AG04450 (cell line): ENCODE measurements around the gene UFSP1. TPM values are rescaled to one million over a fixed set of nuclear protein-coding genes. Genes with fewer than 3 reads are reported as not detected.
"Not testable (repeated sequence)": the region's sequence is repeated elsewhere in the genome, so short reads cannot be mapped to it uniquely, and the experiment has no call there.

ENCODE experiments used
- CTCF ChIA-PET: fragments of 300-600, 350-600 bp; formaldehyde crosslinking; extraction: SDS; loops from one replicate; lab custom pipeline; 2022; ENCODE audit warnings: antibody characterized with exemption, inconsistent platforms; lab: Charles Lee
- POLR2A ChIA-PET: fragments of 350-600 bp; formaldehyde crosslinking; extraction: SDS; loops from one replicate; lab custom pipeline; 2021; ENCODE audit warnings: antibody characterized with exemption, inconsistent platforms; lab: Yijun Ruan, JAX
- DNase-seq: peaks from one replicate; pipeline ENCODE4 v3.0.0-alpha.2; 2011; ENCODE audit warnings: low read depth, low spot score
- H3K27ac ChIP-seq: one replicate; pipeline ENCODE4 v1.5.1; 2012; ENCODE audit warnings: low read depth, low read length, control low read depth
- H3K27me3 ChIP-seq: one replicate; pipeline ENCODE4 v1.6.0; 2012; ENCODE audit warnings: low read length; ENCODE audit not compliant: control insufficient read depth, insufficient read depth
- H3K4me3 ChIP-seq: 2 replicates; pipeline ENCODE4 v1.5.1; 2011; ENCODE audit warnings: mild to moderate bottlenecking, low read depth, low read length, control low read depth
- H3K9me3 ChIP-seq: 2 replicates; pipeline ENCODE4 v1.5.1; 2012; ENCODE audit warnings: low read length; ENCODE audit not compliant: control insufficient read depth, insufficient read depth
- CTCF ChIP-seq: IDR thresholded peaks from 2 replicates; pipeline ENCODE4 v1.5.1; 2011; ENCODE audit warnings: low read depth, low read length, control low read depth, inconsistent platforms
- polyA plus RNA-seq: library from polyadenylated mRNA; depleted of rRNA; stranded (reverse); fragments of >200 nt; gene quantifications from 2 replicates; pipeline ENCODE4 v1.2.3, GENCODE V29; 2011

Gene UFSP1
- polyA plus RNA-seq, 1 experiment, result 0.48 TPM

- H3K27ac ChIP-seq, result no peak overlapping the region
- ChIA-PET CTCF (no interaction called here), POLR2A (no interaction called here)
Observed at GRCh38 chr7:100859856-100860255, 29.7 kb downstream of the UFSP1 start.

GRCh38 chr7:100856871-100857282 is 32.6 kb downstream of the UFSP1 start:
- CTCF ChIA-PET, result interaction anchor here (1.7 kb wide), 1 partner anchor 151 kb away, joined by 7 read pairs; the partner anchor contains the start of gene POP7
- POLR2A ChIA-PET, result interaction anchor here (1.2 kb wide), 1 partner anchor 10 kb away, joined by 3 read pairs; the partner anchor contains the start of gene TRIP6
- Histone ChIP-seq H3K27me3 (no peaks in the 10 kb centered on the region), H3K9me3 (no peaks in the 10 kb centered on the region), H3K4me3 (no peak overlapping the region), H3K27ac (no peak overlapping the region)
- no peak for DNase-seq
- TF ChIP-seq CTCF, result no peak

More at GRCh38 chr7:100859856-100860255, 29.7 kb downstream of the UFSP1 start:
- TF ChIP-seq CTCF, result no peak
- DNase-seq, result no peak
- Histone ChIP-seq H3K27me3 (no peaks in the 10 kb centered on the region), H3K9me3 (no peaks in the 10 kb centered on the region), H3K4me3 (no peak overlapping the region)

GRCh38 chr7:100855515-100855914 is 34.0 kb downstream of the UFSP1 start:
- no peak overlapping the region for H3K27ac ChIP-seq
- ChIA-PET POLR2A (interaction anchor here (1.1 kb wide), 1 partner anchor 19 kb away, joined by 3 read pairs; the partner anchor contains the start of gene SRRT), CTCF (interaction anchor here (0.5 to 1.2 kb wide), 2 partner anchors 23 to 150 kb away, joined by 3 read pairs; partner anchors contain the start of gene POP7)
- H3K27me3 ChIP-seq, result no peaks in the 10 kb centered on the region
- no peak for TF ChIP-seq CTCF
- no peak for DNase-seq
- H3K9me3 ChIP-seq, result no peaks in the 10 kb centered on the region
- H3K4me3 ChIP-seq, result no peak overlapping the region

GRCh38 chr7:100854899-100855298 is 34.6 kb downstream of the UFSP1 start:
- CTCF ChIA-PET, result interaction anchor here (5.3 kb wide), 1 partner anchor 151 kb away, joined by 165 read pairs; the partner anchor contains the start of gene POP7
- POLR2A ChIA-PET, result interaction anchor here (0.6 to 1.1 kb wide), 2 partner anchors 20 to 252 kb away, joined by 3 to 9 read pairs; partner anchors contain the start of gene SRRT
- H3K4me3 ChIP-seq, DNase-seq, H3K27ac ChIP-seq, H3K27me3 ChIP-seq, H3K9me3 ChIP-seq: not testable (repeated sequence)

GRCh38 chr7:100854146-100854895 is 35.2 kb downstream of the UFSP1 start:
- no peak for TF ChIP-seq CTCF
- DNase-seq, result no peak
- Histone ChIP-seq H3K4me3 (no peak overlapping the region), H3K9me3 (no peaks in the 10 kb centered on the region), H3K27ac (no peak overlapping the region), H3K27me3 (no peaks in the 10 kb centered on the region)
- ChIA-PET POLR2A (interaction anchor here (0.6 to 3.3 kb wide), 4 partner anchors 27 to 507 kb away, joined by 5 to 12 read pairs (median 8); partner anchors contain the start of gene EPHB4), CTCF (interaction anchor here (5.3 kb wide), 1 partner anchor 150 kb away, joined by 165 read pairs; the partner anchor contains the start of gene POP7)
